ENCODE data around the gene SYNGR3.

GRCh38 chr16:2038382-2039231 lies 48.8 kb downstream of the SYNGR3 start:
- TF ChIP-seq, protein P1, sequence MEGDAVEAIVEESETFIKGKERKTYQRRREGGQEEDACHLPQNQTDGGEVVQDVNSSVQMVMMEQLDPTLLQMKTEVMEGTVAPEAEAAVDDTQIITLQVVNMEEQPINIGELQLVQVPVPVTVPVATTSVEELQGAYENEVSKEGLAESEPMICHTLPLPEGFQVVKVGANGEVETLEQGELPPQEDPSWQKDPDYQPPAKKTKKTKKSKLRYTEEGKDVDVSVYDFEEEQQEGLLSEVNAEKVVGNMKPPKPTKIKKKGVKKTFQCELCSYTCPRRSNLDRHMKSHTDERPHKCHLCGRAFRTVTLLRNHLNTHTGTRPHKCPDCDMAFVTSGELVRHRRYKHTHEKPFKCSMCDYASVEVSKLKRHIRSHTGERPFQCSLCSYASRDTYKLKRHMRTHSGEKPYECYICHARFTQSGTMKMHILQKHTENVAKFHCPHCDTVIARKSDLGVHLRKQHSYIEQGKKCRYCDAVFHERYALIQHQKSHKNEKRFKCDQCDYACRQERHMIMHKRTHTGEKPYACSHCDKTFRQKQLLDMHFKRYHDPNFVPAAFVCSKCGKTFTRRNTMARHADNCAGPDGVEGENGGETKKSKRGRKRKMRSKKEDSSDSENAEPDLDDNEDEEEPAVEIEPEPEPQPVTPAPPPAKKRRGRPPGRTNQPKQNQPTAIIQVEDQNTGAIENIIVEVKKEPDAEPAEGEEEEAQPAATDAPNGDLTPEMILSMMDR (IDR thresholded peaks at IDR 0.05) = no peak
- TF ChIP-seq POLR2A (IDR thresholded peaks at IDR 0.05) = no peak
